ENCODE data around the gene DNAJC9. TPM values are rescaled to one million over a fixed set of nuclear protein-coding genes. Genes with fewer than 3 reads are reported as not detected.

The DNAJC9 gene
- total and polyA plus RNA-seq, 12 donors, result 5.6 to 11.2 (median 7.5) TPM

DNA sequence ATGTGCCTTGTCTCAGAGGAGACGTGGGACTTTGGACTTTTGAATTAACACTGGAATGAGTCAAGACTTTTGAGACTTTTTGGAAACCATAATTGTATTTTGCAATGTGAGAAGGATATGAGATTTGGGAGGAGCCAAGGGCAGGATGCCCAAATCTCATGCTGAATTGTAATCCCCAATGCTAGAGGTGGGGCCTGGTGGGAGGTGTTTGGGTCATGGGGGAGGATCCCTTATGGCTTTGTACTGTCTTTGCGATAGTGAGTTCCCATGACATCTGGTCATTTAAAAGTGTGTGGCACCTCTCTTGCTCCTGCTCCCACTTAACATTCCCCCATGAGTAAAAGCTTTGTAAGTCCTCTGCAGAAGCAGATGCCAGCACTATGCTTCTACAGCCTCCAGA lies 39.2 kb downstream of the DNAJC9 start:
- intact Hi-C loops (cut with DNase I), result no loop called here
- Histone ChIP-seq H3K27me3 (no peaks in the 10 kb centered on the region), H3K9me3 (no peaks in the 10 kb centered on the region), H3K4me1 (peaks cover 0 to 5% (median 0%) of the 10 kb centered on the region in 9 donors), H3K36me3 (peaks cover 0 to 53% (median 0%) of the 10 kb centered on the region in 9 donors), H3K4me3 (no peak overlapping the region), H3K27ac (peak overlapping the region in 2 of 10 donors; percentile 33 to 50)
- DNase-seq (no peak), ATAC-seq (peak in 5 of 8 donors; percentile 27 to 69 (median 49))
- TF ChIP-seq, protein P1, sequence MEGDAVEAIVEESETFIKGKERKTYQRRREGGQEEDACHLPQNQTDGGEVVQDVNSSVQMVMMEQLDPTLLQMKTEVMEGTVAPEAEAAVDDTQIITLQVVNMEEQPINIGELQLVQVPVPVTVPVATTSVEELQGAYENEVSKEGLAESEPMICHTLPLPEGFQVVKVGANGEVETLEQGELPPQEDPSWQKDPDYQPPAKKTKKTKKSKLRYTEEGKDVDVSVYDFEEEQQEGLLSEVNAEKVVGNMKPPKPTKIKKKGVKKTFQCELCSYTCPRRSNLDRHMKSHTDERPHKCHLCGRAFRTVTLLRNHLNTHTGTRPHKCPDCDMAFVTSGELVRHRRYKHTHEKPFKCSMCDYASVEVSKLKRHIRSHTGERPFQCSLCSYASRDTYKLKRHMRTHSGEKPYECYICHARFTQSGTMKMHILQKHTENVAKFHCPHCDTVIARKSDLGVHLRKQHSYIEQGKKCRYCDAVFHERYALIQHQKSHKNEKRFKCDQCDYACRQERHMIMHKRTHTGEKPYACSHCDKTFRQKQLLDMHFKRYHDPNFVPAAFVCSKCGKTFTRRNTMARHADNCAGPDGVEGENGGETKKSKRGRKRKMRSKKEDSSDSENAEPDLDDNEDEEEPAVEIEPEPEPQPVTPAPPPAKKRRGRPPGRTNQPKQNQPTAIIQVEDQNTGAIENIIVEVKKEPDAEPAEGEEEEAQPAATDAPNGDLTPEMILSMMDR (IDR thresholded peaks at IDR 0.05), result no peak
- 65 to 84% methylated on average over 2 of the region's 2 CpGs for WGBS, 2 donors

DNA sequence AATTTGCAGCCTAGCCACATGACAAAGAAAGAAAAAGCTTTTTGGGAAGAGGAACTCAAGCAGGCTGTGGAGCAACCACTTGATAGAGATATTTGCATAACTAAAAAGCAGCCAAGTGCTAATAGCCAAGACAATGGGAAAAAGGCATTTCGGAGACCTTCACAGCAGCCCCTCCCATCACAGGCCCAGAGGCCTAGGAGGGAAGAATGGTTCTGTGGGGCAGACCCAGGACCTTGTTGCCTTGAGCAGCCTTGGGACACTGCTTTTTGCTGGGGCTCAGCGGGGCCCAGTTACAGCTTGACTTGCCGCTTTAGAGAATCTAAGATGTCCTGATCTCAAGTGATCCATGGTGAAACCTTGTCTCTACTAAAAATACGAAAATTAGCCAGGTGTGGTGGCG lies 40.7 kb downstream of the DNAJC9 start:
- ATAC-seq, result no peak
- Histone ChIP-seq H3K4me1 (peaks cover 0 to 5% (median 0%) of the 10 kb centered on the region in 9 donors), H3K4me3 (no peak overlapping the region), H3K27me3 (no peaks in the 10 kb centered on the region), H3K36me3 (peaks cover 0 to 50% (median 0%) of the 10 kb centered on the region in 9 donors), H3K9me3 (no peaks in the 10 kb centered on the region), H3K27ac (no peak overlapping the region)
- 98% methylated on average over 5 of the region's 5 CpGs for WGBS, 2 donors
- intact Hi-C loops (cut with DNase I), result no loop called here
- DNase-seq, result no peak
- TF ChIP-seq, protein P1 (IDR thresholded peaks at IDR 0.05), result no peak

DNA sequence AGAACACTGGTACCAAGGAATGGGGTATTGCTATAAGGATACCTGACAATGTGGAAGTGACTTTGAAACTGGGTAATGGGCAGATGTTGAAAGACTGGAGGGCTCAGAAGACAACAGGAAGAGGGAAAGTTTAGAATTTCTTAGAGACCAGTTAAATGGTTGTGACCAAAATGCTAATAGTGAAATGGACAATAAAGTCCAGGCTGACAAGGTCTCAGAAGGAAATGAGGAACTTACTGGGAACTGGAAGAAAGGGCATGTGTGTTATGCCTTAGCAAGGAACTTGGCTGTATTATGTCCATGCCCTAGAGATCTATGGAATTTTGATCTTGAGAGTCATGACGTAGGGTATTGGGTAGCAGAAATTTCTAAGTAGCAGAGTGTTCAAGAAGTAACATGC lies 41.2 kb downstream of the DNAJC9 start:
- Histone ChIP-seq H3K27ac (no peak overlapping the region), H3K27me3 (no peaks in the 10 kb centered on the region), H3K9me3 (no peaks in the 10 kb centered on the region), H3K4me3 (no peak overlapping the region), H3K36me3 (peaks cover 0 to 49% (median 0%) of the 10 kb centered on the region in 9 donors), H3K4me1 (peaks cover 0 to 5% (median 0%) of the 10 kb centered on the region in 9 donors)
- ATAC-seq, result no peak
- intact Hi-C loops (cut with DNase I), result no loop called here
- no peak for DNase-seq
- 94 to 98% methylated on average over 1 of the region's 1 CpG for WGBS, 2 donors
- TF ChIP-seq, protein P1 (IDR thresholded peaks at IDR 0.05), result no peak

DNA sequence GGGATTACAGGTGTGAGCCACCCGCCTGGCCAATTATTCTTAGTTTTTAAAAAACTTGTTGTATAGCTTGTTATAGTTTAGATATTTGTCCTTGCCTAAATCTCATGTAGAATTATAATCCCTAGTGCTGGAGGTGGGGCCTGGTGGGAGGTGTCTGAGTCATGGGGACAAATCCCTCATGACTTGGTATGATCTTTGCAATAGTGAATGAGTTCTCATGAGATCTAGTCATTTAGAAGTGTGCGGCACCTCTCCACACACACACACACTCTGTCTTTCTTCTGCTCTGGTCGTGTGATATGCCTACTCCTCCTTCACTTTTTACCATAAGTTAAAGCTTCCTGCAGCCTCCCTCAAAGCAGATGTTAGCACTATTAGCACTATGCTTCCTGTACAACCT lies 42.0 kb downstream of the DNAJC9 start:
- Histone ChIP-seq H3K36me3 (peaks cover 0 to 49% (median 0%) of the 10 kb centered on the region in 9 donors), H3K27ac (no peak overlapping the region), H3K4me3 (no peak overlapping the region), H3K4me1 (peaks cover 0 to 5% (median 0%) of the 10 kb centered on the region in 9 donors), H3K9me3 (no peaks in the 10 kb centered on the region), H3K27me3 (no peaks in the 10 kb centered on the region)
- DNase-seq (no peak), ATAC-seq (no peak)
- TF ChIP-seq, protein P1 (IDR thresholded peaks at IDR 0.05), result no peak
- intact Hi-C loops (cut with DNase I), result no loop called here
- WGBS, 2 donors, result 92 to 96% methylated on average over 3 of the region's 3 CpGs

Other genes starting within 250 kb of the DNAJC9 start
- gene P4HA1, start 150.4 kb downstream of the DNAJC9 start, total RNA-seq, result 10 to 100 TPM; 44.4 to 67.3 (median 51.5) TPM
- 10 to 100 TPM; 17.3 to 20.8 TPM for gene P4HA1, start 150.4 kb downstream of the DNAJC9 start, polyA plus RNA-seq
- gene NUDT13, start 136.8 kb downstream of the DNAJC9 start, total RNA-seq, result 1 to 10 TPM; 1.8 to 5.2 (median 4.0) TPM
- gene NUDT13, start 136.8 kb downstream of the DNAJC9 start, polyA plus RNA-seq, result 10 to 100 TPM in 1 of 2 donors, 1 to 10 TPM in 1; 1.4 to 11.0 TPM
- 10 to 100 TPM; 14.0 to 22.9 (median 19.0) TPM for gene ECD, start 79.2 kb downstream of the DNAJC9 start, total RNA-seq
- gene ECD, start 79.2 kb downstream of the DNAJC9 start, polyA plus RNA-seq, result 1 to 10 TPM; 5.8 to 7.0 TPM
- 10 to 100 TPM; 12.2 to 19.7 (median 16.7) TPM for gene FAM149B1, start 79.1 kb downstream of the DNAJC9 start, total RNA-seq
- gene FAM149B1, start 79.1 kb downstream of the DNAJC9 start, polyA plus RNA-seq, result 10 to 100 TPM in 1 of 2 donors, 1 to 10 TPM in 1; 8.0 to 27.0 TPM
- gene MRPS16, start 5.4 kb upstream of the DNAJC9 start, total RNA-seq, result 100 to 1,000 TPM in 9 of 10 donors, 10 to 100 TPM in 1; 95.5 to 115 (median 106) TPM
- gene MRPS16, start 5.4 kb upstream of the DNAJC9 start, polyA plus RNA-seq, result 10 to 100 TPM; 65.4 to 88.5 TPM
- 1 to 10 TPM in 9 of 10 donors, under 1 TPM in 1; 0.87 to 3.9 (median 1.9) TPM for gene CFAP70, start 111.6 kb upstream of the DNAJC9 start, total RNA-seq
- gene CFAP70, start 111.6 kb upstream of the DNAJC9 start, polyA plus RNA-seq, result 1 to 10 TPM in 1 of 2 donors, under 1 TPM in 1; 0.25 to 5.4 TPM
- gene ANXA7, start 166.8 kb upstream of the DNAJC9 start, total RNA-seq, result 100 to 1,000 TPM; 104 to 163 (median 149) TPM
- 10 to 100 TPM; 33.4 to 69.7 TPM for gene ANXA7, start 166.8 kb upstream of the DNAJC9 start, polyA plus RNA-seq
- 10 to 100 TPM in 3 of 10 donors, 1 to 10 TPM in 7; 1.1 to 18.1 (median 7.7) TPM for gene MSS51, start 186.3 kb upstream of the DNAJC9 start, total RNA-seq
- 1 to 10 TPM in 1 of 2 donors, under 1 TPM in 1; 0.90 to 5.6 TPM for gene MSS51, start 186.3 kb upstream of the DNAJC9 start, polyA plus RNA-seq
- 10 to 100 TPM; 52.5 to 78.6 (median 64.5) TPM for gene PPP3CB, start 248.8 kb upstream of the DNAJC9 start, total RNA-seq
- gene PPP3CB, start 248.8 kb upstream of the DNAJC9 start, polyA plus RNA-seq, result 10 to 100 TPM; 34.4 to 36.6 TPM